Keratinocyte (primary cell): Measurements from ENCODE around the gene PTK7. TPM values are rescaled to one million over a fixed set of nuclear protein-coding genes. Genes with fewer than 3 reads are reported as not detected.
A peak's percentile ranks its signal among the peaks of the same experiment; 100 is the strongest.

Experiments
- DNase-seq: peaks from one replicate; pipeline ENCODE4 v3.0.0-alpha.2; 2011; ENCODE audit warnings: low read depth, missing footprints, low spot score
- FAIRE-seq: peaks from 2 replicates; lab custom pipeline; 2011; peaks lifted over from hg19 to GRCh38; lab: Jason Lieb, UNC
- H2AFZ ChIP-seq: 2 replicates; pipeline ENCODE4 v1.6.0; 2012; ENCODE audit warnings: low read length, control low read depth, inconsistent platforms; ENCODE audit not compliant: control insufficient read depth
- H3K27ac ChIP-seq: 2 replicates; pipeline ENCODE4 v1.5.1; 2011; ENCODE audit warnings: low read length; ENCODE audit not compliant: control insufficient read depth, insufficient read depth
- H3K27me3 ChIP-seq: 3 replicates; pipeline ENCODE4 v1.6.0; 2011; ENCODE audit warnings: low read length; ENCODE audit not compliant: control insufficient read depth, insufficient read depth; ENCODE audit errors: extremely low read depth
- H3K36me3 ChIP-seq, 2 experiments: 2 replicates in 1 of 2; 3 replicates in 1 of 2; pipeline ENCODE4 v1.5.1; 2011; ENCODE audit warnings: low read length in 2 of 2, mild to moderate bottlenecking in 1 of 2; ENCODE audit not compliant: control insufficient read depth in 2 of 2, insufficient read depth in 2 of 2; ENCODE audit errors: extremely low read depth in 1 of 2
- H3K4me1 ChIP-seq: 3 replicates; pipeline ENCODE4 v1.5.1; 2011; ENCODE audit warnings: low read length; ENCODE audit not compliant: control insufficient read depth, insufficient read depth; ENCODE audit errors: extremely low read depth
- H3K4me2 ChIP-seq: 3 replicates; pipeline ENCODE4 v1.6.0; 2011; ENCODE audit warnings: low read depth, low read length; ENCODE audit not compliant: control insufficient read depth, insufficient read depth; ENCODE audit errors: extremely low read depth
- H3K4me3 ChIP-seq, 3 experiments: fragments of 200-600 bp in 1 of 3; sonication (generic) in 1 of 3; 2 replicates in 2 of 3; 3 replicates in 1 of 3; pipeline ENCODE4 v1.5.1; 2011 to 2016; ENCODE audit warnings: low read length in 3 of 3, mild to moderate bottlenecking in 3 of 3, control low read depth in 2 of 3, inconsistent platforms in 1 of 3, low read depth in 1 of 3, mixed read lengths in 1 of 3, mixed run types in 1 of 3, moderate library complexity in 1 of 3; ENCODE audit not compliant: control insufficient read depth in 2 of 3, insufficient read depth in 2 of 3; ENCODE audit errors: extremely low read depth in 1 of 3
- H3K79me2 ChIP-seq: 2 replicates; pipeline ENCODE4 v1.6.0; 2012; ENCODE audit warnings: low read length; ENCODE audit not compliant: control insufficient read depth, insufficient read depth
- H3K9ac ChIP-seq: 3 replicates; pipeline ENCODE4 v1.6.0; 2011; ENCODE audit warnings: low read length; ENCODE audit not compliant: control insufficient read depth, insufficient read depth; ENCODE audit errors: extremely low read depth
- H3K9me1 ChIP-seq: 3 replicates; pipeline ENCODE4 v1.6.0; 2011; ENCODE audit warnings: low read length; ENCODE audit not compliant: control insufficient read depth, insufficient read depth; ENCODE audit errors: extremely low read depth
- H3K9me3 ChIP-seq: 2 replicates; pipeline ENCODE4 v1.5.1; 2012; ENCODE audit warnings: low read depth, low read length; ENCODE audit not compliant: control insufficient read depth
- H4K20me1 ChIP-seq: 3 replicates; pipeline ENCODE4 v1.6.0; 2011; ENCODE audit warnings: low read length; ENCODE audit not compliant: control insufficient read depth, insufficient read depth; ENCODE audit errors: extremely low read depth
- CTCF ChIP-seq, 3 experiments: IDR thresholded peaks in 1 of 3; conservative IDR thresholded peaks in 1 of 3; optimal IDR thresholded peaks in 1 of 3; 2 replicates in 2 of 3; 3 replicates in 1 of 3; pipeline versions ENCODE3 to v1.5.1; 2011; ENCODE audit warnings: low read length in 3 of 3, mild to moderate bottlenecking in 3 of 3, moderate library complexity in 2 of 3, control low read depth in 1 of 3, inconsistent platforms in 1 of 3; ENCODE audit not compliant: insufficient read depth in 2 of 3; ENCODE audit errors: extremely low read depth in 1 of 3
- EZH2 ChIP-seq: IDR thresholded peaks from one replicate; pipeline ENCODE4 v1.6.1; 2012; ENCODE audit warnings: inconsistent platforms, mild to moderate bottlenecking, low read length, moderate library complexity
- dilution Hi-C: fragments of 300-500 bp; cut with MboI; formaldehyde crosslinking; loops from one replicate; pipeline ENCODE4 v1.7.0; 2020; ENCODE audit warnings: low sequenced_read_pairs; ENCODE audit not compliant: extremely low pct_ligation_motif_present
- polyA plus RNA-seq, 5 experiments: library from polyadenylated mRNA; depleted of rRNA in 3 of 5; stranded (reverse) in 3 of 5; stranded (forward) in 1 of 5; unstranded in 1 of 5; fragments of >200 nt; gene quantifications; 1 replicate in 1 of 5; 2 replicates in 3 of 5; 3 replicates in 1 of 5; pipeline versions ENCODE4 v1.2.1 to v1.2.3, GENCODE V29; 2011 to 2012; ENCODE audit warnings: missing spikeins in 2 of 5, low read depth in 1 of 5, low replicate concordance in 1 of 5

The PTK7 gene
- polyA plus RNA-seq, 1 donor (not counting 4 experiments of a cell fraction or from before 2014, with no cell fraction given), result 58.8 TPM

GRCh38 chr6:43091020-43091419, 14.9 kb downstream of the PTK7 start:
- no peak for FAIRE-seq
- dilution Hi-C loops, result no loop called here
- no peaks in the 10 kb centered on the region for H3K9me3 ChIP-seq
- peak overlapping the region; percentile 82 for H3K27ac ChIP-seq
- H4K20me1 ChIP-seq, result no peaks in the 10 kb centered on the region
- H3K9me1 ChIP-seq, result no peaks in the 10 kb centered on the region
- DNase-seq, result no peak
- H3K4me2 ChIP-seq, result peak overlapping the region; percentile 39
- H3K79me2 ChIP-seq, result peaks cover 87% of the 10 kb centered on the region
- H3K4me1 ChIP-seq, result peaks cover 71% of the 10 kb centered on the region
- peak overlapping the region; percentile 12 for H3K9ac ChIP-seq
- no peak overlapping the region for H3K4me3 ChIP-seq
- H2AFZ ChIP-seq, result no peak overlapping the region
- no peaks in the 10 kb centered on the region for H3K27me3 ChIP-seq
- peaks cover 0 to 5% of the 10 kb centered on the region in 2 experiments for H3K36me3 ChIP-seq
- TF ChIP-seq EZH2, result no peak
- TF ChIP-seq CTCF (optimal IDR thresholded peaks at IDR 0.05 in 1 of 3, IDR thresholded peaks at IDR 0.05 in 1 of 3, conservative IDR thresholded peaks at IDR 0.05 in 1 of 3; ENCODE audit: extremely low read depth in 1 of 3, insufficient read depth in 2 of 3, low read length in 3 of 3), result no peak

- no peaks in the 10 kb centered on the region for H4K20me1 ChIP-seq
- DNase-seq (no peak), FAIRE-seq (no peak)
- dilution Hi-C loops, result no loop called here
- no peaks in the 10 kb centered on the region for H3K9me1 ChIP-seq
- peaks cover 76% of the 10 kb centered on the region for H3K4me1 ChIP-seq
- no peak overlapping the region for H3K27ac ChIP-seq
- peaks cover 82% of the 10 kb centered on the region for H3K79me2 ChIP-seq
- no peak overlapping the region for H2AFZ ChIP-seq
- no peak overlapping the region for H3K4me2 ChIP-seq
- peaks cover 0 to 5% of the 10 kb centered on the region in 2 experiments for H3K36me3 ChIP-seq
- H3K4me3 ChIP-seq, result no peak overlapping the region
- no peaks in the 10 kb centered on the region for H3K9me3 ChIP-seq
- H3K27me3 ChIP-seq, result no peaks in the 10 kb centered on the region
- TF ChIP-seq CTCF (optimal IDR thresholded peaks at IDR 0.05 in 1 of 3, IDR thresholded peaks at IDR 0.05 in 1 of 3, conservative IDR thresholded peaks at IDR 0.05 in 1 of 3; ENCODE audit: extremely low read depth in 1 of 3, insufficient read depth in 2 of 3, low read length in 3 of 3), result no peak
- TF ChIP-seq EZH2, result no peak
- no peak overlapping the region for H3K9ac ChIP-seq
Measured at GRCh38 chr6:43091436-43091991, 15.4 kb downstream of the PTK7 start.
